Camera-type eye (tissue), 1 donor: ENCODE results near the gene DNAI7. TPM values are rescaled to one million over a fixed set of nuclear protein-coding genes. Genes with fewer than 3 reads are reported as not detected.

Experiments used
- total RNA-seq: library from RNA; depleted of rRNA; stranded (reverse); fragments of >200 nt; gene quantifications from one replicate; pipeline ENCODE4 v1.2.3, GENCODE V29; 2014

The DNAI7 gene, protein sequence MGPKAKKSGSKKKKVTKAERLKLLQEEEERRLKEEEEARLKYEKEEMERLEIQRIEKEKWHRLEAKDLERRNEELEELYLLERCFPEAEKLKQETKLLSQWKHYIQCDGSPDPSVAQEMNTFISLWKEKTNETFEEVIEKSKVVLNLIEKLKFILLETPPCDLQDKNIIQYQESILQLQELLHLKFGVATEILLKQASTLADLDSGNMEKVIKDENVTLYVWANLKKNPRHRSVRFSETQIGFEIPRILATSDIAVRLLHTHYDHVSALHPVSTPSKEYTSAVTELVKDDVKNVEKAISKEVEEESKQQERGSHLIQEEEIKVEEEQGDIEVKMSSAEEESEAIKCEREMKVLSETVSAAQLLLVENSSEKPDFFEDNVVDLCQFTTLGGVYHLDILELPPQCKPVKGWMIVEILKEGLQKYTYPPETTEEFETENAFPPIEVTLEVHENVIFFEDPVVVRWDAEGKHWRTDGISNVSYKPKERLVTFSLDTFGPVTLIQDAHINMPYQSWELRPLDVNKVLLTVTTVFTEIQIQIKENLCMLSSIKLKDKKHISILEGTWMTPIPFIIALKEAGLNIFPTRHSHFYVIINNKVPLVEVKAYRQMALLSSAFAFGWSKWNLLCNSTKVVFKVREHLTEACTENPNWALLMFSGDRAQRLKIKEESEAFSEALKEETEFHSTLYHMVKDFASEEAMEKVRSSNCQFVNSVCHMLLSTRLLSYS
- 7.8 TPM for total RNA-seq

DNA sequence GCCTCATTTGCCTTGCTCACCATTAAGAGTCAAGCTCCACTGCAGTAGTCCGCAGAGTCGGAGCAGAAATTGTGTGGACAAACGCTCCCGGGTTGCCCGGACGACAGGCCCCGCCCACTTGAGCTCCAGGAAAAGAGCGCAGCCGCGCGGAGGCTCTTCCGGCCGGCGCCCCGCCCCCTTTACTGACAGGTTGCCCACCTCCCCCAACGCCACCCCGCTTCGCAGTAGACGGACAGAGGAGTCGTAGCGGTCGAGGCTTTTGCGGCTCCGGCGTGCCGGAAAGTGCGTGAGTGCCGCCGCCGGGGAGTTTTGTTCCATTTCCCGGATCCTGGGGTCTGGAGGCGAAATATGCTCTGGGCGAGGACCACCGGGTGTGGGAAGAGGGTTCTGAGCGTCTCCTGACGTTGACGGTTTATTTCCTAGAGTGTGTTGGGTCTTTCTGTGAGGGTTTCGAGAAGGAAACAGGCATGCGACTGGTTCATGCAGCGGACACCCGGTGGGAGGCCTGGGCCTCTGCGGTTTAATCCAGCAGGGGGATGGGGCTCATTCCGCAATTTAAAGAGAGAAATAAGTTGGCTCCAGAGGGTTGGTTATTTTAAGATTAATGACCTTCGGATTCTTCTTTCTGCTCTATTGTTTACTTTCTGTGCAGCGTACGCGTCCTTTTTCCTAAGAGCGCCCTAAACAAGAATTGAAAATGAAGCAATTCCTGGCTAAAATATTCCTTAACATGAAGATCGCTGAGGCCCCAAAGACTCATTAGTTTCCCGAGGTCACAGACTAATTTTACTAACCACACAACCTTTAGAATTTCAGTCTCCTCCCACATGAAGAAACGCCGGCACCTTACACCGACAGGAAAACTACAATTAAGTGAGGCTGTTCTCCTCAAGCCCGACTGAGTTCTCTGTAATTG is at the start of gene DNAI7, which contains the start of gene ETFRF1:
TSS of gene DNAI7 (minus strand) at position 105 of the 916 bp plus-strand sequence. CDS start at position 23, 82 bp downstream.
TSS of gene ETFRF1 (plus strand) at position 182 of the 916 bp plus-strand sequence. CDS start 8,720 bp downstream, outside the sequence.

Other genes with a start within 250 kb of the DNAI7 start
- gene BCAT1, start 246.1 kb downstream of the DNAI7 start, total RNA-seq: 66.6 TPM
- gene ETFRF1, start 77 bp upstream of the DNAI7 start, total RNA-seq: 49.3 TPM
- gene KRAS, start 55.8 kb upstream of the DNAI7 start, total RNA-seq: 32.5 TPM